Measurements from ENCODE around the gene ZFP1. TPM values are rescaled to one million over a fixed set of nuclear protein-coding genes. Genes with fewer than 3 reads are reported as not detected.

The ZFP1 gene
- total and polyA plus RNA-seq, 9 of the 15 experiments (the other 6 are each of a cell fraction or from before 2014, with no cell fraction given), result 2.6 to 14.7 (median 11.6) TPM

DNA sequence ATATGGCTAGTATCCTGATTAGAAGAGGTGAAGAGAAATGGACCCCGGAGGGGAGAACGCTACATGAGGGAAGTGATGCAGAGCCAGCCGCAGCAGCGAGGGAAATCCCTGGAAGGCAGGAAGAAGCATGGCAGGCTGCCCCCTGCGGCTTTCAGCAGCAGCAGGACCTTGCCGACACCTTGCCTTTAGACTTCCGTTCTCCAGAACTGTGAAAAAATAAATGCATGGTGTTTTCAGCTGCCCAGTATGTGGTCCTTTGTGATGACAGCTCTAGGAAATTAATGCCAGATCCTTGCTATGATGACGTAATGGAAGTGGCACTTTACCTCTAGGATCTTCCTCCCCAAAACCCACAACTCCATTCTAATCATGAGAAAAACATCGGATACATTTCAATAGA is 9.7 kb upstream of the ZFP1 start (continued):
- peak; percentile 13 for TF ChIP-seq MEIS2 (IDR thresholded peaks at IDR 0.05; ENCODE audit: partially characterized antibody)
- TF ChIP-seq, protein P1, sequence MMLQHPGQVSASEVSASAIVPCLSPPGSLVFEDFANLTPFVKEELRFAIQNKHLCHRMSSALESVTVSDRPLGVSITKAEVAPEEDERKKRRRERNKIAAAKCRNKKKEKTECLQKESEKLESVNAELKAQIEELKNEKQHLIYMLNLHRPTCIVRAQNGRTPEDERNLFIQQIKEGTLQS (IDR thresholded peaks at IDR 0.05), result peak; percentile 73
- TF ChIP-seq, protein P1 (CRISPR knock-in tag; conservative IDR thresholded peaks at IDR 0.05), result no peak
- TF ChIP-seq, protein P2, sequence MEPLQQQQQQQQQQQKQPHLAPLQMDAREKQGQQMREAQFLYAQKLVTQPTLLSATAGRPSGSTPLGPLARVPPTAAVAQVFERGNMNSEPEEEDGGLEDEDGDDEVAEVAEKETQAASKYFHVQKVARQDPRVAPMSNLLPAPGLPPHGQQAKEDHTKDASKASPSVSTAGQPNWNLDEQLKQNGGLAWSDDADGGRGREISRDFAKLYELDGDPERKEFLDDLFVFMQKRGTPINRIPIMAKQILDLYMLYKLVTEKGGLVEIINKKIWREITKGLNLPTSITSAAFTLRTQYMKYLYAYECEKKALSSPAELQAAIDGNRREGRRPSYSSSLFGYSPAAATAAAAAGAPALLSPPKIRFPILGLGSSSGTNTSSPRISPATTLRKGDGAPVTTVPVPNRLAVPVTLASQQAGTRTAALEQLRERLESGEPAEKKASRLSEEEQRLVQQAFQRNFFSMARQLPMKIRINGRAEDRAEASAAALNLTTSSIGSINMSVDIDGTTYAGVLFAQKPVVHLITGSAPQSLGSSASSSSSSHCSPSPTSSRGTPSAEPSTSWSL (CRISPR knock-in tag; IDR thresholded peaks at IDR 0.05; ENCODE audit: borderline replicate concordance), result no peak
- TF ChIP-seq, protein P3, sequence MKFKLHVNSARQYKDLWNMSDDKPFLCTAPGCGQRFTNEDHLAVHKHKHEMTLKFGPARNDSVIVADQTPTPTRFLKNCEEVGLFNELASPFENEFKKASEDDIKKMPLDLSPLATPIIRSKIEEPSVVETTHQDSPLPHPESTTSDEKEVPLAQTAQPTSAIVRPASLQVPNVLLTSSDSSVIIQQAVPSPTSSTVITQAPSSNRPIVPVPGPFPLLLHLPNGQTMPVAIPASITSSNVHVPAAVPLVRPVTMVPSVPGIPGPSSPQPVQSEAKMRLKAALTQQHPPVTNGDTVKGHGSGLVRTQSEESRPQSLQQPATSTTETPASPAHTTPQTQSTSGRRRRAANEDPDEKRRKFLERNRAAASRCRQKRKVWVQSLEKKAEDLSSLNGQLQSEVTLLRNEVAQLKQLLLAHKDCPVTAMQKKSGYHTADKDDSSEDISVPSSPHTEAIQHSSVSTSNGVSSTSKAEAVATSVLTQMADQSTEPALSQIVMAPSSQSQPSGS (CRISPR knock-in tag; IDR thresholded peaks at IDR 0.05), result no peak
- no peak for TF ChIP-seq SLC30A9 (CRISPR knock-in tag; IDR thresholded peaks at IDR 0.05)

DNA sequence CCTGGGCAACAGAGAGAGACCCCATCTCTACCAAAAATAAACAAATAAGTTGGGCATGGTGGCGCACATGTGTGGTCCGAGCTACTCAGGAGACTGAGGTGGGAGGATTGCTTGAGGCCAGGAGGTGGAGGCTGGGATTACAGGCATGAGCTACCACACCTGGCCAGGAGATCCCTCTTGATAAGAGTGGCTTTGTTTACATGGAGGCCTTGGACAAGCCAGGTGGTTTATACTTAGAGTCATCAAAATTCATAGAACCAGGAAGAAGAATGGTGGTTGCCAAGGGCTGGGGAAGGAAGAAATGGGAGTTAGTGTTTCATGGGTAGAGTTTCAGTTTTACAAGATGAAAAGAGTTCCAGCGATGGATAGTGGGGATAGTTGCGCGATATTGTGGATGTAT is 8.8 kb upstream of the ZFP1 start:
- no peak for FAIRE-seq
- H3K9me3 ChIP-seq (replicated peaks; ENCODE audit: control insufficient read depth, insufficient read depth, low read depth, low read length), result no peaks in the 10 kb centered on the region
- TF ChIP-seq, protein P4, sequence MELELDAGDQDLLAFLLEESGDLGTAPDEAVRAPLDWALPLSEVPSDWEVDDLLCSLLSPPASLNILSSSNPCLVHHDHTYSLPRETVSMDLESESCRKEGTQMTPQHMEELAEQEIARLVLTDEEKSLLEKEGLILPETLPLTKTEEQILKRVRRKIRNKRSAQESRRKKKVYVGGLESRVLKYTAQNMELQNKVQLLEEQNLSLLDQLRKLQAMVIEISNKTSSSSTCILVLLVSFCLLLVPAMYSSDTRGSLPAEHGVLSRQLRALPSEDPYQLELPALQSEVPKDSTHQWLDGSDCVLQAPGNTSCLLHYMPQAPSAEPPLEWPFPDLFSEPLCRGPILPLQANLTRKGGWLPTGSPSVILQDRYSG (tag; conservative IDR thresholded peaks at IDR 0.05; ENCODE audit: low read depth), result no peak
- TF ChIP-seq ETS2 (tag; IDR thresholded peaks at IDR 0.05; ENCODE audit: borderline replicate concordance, poor library complexity, severe bottlenecking) (no peak), NFE2L1 (tag; IDR thresholded peaks at IDR 0.05; ENCODE audit: borderline replicate concordance, low read depth) (no peak), ETV1 (tag; conservative IDR thresholded peaks at IDR 0.05; ENCODE audit: low read depth) (no peak)
- TF ChIP-seq, protein P5, sequence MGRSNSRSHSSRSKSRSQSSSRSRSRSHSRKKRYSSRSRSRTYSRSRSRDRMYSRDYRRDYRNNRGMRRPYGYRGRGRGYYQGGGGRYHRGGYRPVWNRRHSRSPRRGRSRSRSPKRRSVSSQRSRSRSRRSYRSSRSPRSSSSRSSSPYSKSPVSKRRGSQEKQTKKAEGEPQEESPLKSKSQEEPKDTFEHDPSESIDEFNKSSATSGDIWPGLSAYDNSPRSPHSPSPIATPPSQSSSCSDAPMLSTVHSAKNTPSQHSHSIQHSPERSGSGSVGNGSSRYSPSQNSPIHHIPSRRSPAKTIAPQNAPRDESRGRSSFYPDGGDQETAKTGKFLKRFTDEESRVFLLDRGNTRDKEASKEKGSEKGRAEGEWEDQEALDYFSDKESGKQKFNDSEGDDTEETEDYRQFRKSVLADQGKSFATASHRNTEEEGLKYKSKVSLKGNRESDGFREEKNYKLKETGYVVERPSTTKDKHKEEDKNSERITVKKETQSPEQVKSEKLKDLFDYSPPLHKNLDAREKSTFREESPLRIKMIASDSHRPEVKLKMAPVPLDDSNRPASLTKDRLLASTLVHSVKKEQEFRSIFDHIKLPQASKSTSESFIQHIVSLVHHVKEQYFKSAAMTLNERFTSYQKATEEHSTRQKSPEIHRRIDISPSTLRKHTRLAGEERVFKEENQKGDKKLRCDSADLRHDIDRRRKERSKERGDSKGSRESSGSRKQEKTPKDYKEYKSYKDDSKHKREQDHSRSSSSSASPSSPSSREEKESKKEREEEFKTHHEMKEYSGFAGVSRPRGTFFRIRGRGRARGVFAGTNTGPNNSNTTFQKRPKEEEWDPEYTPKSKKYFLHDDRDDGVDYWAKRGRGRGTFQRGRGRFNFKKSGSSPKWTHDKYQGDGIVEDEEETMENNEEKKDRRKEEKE (IDR thresholded peaks at IDR 0.05; ENCODE audit: borderline replicate concordance in 1 of 2, control insufficient read depth in 1 of 2, low read depth in 2 of 2, low read length in 1 of 2), result no peak

More for the DNA sequence above, 8.8 kb upstream of the ZFP1 start:
- H3K4me2 ChIP-seq (ENCODE audit: insufficient read depth, low read length), result no peak overlapping the region
- H3K36me3 ChIP-seq (ENCODE audit: control insufficient read depth, insufficient read depth, low read length), result no peaks in the 10 kb centered on the region
- 87% methylated on average over 5 of the region's 5 CpGs for WGBS (ENCODE audit: insufficient coverage, low coverage, missing lambda C conversion rate)
- intact Hi-C loops (cut with micrococcal nuclease), result loop anchor here (10.0 kb wide), 2 partner anchors 275 to 435 kb away; partner anchors contain the start of gene MLKL
- H3K27me3 ChIP-seq (ENCODE audit: control insufficient read depth in 2 of 2, insufficient read depth in 2 of 2, low read length in 2 of 2), result no peaks in the 10 kb centered on the region
- H4K20me1 ChIP-seq (replicated peaks; ENCODE audit: control insufficient read depth, insufficient read depth, low read length), result no peaks in the 10 kb centered on the region
- H3K9ac ChIP-seq (ENCODE audit: insufficient read depth in 1 of 2, low read depth in 2 of 2, low read length in 2 of 2), result no peak overlapping the region
- no peak overlapping the region for H3K4me3 ChIP-seq
- H3K27ac ChIP-seq (ENCODE audit: extremely low read depth, low read depth, low read length), result no peak overlapping the region
- DNase-seq (ENCODE audit: extremely low read depth in 1 of 4, low spot score in 3 of 4) (no peak), ATAC-seq (no peak)
- no peaks in the 10 kb centered on the region for H3K9me1 ChIP-seq (ENCODE audit: control insufficient read depth, insufficient read depth, low read length)
- H3K4me1 ChIP-seq (replicated peaks in 1 of 2; ENCODE audit: control insufficient read depth in 2 of 2, insufficient read depth in 2 of 2, low read length in 2 of 2), result no peaks in the 10 kb centered on the region; a peak in 2 of 5 replicates
- no peaks in the 10 kb centered on the region for H3K79me2 ChIP-seq (ENCODE audit: control insufficient read depth, insufficient read depth, low read length)
- CTCF ChIA-PET (ENCODE audit: low intra/inter-chr PET ratio), result no interaction called here
- H2AFZ ChIP-seq (ENCODE audit: low read depth, low read length), result no peak overlapping the region
- BruUV-seq (replicated peaks), result no TSS peak
- in situ Hi-C loops (cut with MboI), result loop anchor here (25.0 kb wide), 1 partner anchor 427 kb away; the partner anchor contains the start of gene MLKL
- POLR2A ChIA-PET, result no interaction called here

Measured in K562 (cell line).